ENCODE measurements around the gene STAB1. TPM values are rescaled to one million over a fixed set of nuclear protein-coding genes. Genes with fewer than 3 reads are reported as not detected.

STAB1 gene
- polyA plus RNA-seq, 3 donors = 40.7 to 46.6 (median 45.0) TPM

DNA sequence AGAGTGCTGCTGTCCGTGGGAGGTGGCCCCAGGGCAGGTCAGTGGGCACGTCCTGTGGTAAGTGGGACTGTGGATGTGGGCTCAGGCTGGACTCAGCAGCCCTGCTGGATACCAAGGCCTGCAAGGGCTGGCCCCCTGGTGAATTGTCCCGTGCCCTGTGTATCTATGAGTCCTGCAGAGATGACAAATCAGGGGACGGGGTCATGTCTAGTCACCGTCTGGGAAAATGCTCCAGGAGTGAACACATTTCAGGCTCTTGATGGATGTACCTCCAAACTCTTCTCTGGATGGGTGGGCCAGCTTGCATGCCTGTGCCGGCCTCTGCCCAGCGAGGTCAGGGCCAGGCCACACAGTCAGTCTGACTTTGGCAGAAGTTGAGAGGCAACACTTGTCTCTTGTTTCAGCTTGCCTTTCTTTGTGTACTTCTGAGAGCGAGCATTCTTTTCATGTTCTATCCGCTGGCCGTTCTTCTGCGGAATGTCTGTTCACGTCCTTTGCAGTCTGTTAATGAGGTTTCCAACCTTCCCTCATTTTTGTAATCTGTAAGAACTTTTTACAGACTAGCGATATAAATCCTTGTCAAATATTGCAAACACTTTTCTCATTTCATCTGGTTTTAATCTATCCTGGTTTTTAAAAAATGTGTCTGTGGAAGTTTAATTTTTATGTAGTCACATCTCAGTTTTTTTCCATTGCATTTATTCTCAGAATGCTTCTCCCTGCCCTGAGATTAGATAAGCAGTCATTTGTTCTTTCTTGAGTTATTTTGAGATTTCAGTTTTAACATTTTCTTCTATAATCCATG is 11.4 kb upstream of the STAB1 start:
- DNase-seq = no peak

DNA sequence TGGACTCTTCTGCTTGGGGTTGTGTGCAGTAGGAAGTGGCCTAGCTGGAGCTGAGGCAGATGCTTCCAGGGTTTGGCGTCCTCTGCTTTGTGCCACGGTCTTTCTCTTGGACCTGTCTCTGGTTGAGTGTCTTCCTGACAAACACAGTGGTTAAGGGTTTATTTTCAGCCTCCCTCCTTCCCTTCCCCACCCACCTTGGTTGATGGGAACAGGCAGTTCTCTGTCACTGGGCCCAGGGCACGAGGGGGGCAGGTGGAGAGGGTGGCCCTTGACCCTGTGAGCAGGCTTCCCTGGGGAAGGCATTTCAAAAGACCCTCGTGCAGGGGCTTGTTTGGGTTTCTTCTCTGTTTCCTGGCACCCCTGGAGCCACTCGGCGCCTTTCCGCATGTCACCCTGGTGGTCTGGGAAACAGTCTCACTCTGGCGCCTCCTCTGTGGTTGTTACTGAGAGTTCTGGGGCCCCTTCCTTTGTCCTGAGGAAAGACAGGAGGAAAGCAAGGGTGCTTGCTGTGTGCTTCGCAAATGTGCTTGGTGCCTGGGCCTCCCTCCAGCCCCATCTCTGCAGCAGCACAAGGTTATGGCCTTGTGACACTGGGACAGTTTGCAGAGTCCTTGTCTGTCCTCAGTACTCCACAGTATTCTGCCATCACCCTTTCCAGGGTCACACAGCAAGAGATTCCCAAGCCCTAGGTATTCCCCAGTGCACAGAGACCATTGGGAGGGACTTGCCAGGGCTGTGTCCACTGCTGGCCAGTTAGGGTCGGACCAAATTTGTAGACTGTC is 10.3 kb upstream of the STAB1 start:
- no peak for DNase-seq

DNA sequence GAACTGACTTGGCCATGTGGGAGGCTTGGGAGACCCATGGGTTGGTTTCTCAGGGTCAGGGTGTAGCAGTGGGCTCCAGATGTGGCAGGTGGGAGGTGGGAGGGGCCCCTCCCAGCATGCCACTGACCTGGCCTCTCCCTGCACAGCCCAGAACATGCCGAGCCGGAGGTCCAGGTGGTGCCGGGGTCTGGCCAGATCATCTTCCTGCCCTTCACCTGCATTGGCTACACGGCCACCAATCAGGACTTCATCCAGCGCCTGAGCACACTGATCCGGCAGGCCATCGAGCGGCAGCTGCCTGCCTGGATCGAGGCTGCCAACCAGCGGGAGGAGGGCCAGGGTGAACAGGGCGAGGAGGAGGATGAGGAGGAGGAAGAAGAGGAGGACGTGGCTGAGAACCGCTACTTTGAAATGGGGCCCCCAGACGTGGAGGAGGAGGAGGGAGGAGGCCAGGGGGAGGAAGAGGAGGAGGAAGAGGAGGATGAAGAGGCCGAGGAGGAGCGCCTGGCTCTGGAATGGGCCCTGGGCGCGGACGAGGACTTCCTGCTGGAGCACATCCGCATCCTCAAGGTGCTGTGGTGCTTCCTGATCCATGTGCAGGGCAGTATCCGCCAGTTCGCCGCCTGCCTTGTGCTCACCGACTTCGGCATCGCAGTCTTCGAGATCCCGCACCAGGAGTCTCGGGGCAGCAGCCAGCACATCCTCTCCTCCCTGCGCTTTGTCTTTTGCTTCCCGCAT is 7.9 kb upstream of the STAB1 start:
- DNase-seq = no peak

DNA sequence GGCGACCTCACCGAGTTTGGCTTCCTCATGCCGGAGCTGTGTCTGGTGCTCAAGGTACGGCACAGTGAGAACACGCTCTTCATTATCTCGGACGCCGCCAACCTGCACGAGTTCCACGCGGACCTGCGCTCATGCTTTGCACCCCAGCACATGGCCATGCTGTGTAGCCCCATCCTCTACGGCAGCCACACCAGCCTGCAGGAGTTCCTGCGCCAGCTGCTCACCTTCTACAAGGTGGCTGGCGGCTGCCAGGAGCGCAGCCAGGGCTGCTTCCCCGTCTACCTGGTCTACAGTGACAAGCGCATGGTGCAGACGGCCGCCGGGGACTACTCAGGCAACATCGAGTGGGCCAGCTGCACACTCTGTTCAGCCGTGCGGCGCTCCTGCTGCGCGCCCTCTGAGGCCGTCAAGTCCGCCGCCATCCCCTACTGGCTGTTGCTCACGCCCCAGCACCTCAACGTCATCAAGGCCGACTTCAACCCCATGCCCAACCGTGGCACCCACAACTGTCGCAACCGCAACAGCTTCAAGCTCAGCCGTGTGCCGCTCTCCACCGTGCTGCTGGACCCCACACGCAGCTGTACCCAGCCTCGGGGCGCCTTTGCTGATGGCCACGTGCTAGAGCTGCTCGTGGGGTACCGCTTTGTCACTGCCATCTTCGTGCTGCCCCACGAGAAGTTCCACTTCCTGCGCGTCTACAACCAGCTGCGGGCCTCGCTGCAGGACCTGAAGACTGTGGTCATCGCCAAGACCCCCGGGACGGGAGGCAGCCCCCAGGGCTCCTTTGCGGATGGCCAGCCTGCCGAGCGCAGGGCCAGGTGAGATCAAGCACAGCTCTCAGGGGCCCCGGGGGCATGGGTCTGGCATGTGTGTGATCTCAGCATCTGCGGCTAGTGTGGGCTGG is 7.1 kb upstream of the STAB1 start:
- DNase-seq = no peak

DNA sequence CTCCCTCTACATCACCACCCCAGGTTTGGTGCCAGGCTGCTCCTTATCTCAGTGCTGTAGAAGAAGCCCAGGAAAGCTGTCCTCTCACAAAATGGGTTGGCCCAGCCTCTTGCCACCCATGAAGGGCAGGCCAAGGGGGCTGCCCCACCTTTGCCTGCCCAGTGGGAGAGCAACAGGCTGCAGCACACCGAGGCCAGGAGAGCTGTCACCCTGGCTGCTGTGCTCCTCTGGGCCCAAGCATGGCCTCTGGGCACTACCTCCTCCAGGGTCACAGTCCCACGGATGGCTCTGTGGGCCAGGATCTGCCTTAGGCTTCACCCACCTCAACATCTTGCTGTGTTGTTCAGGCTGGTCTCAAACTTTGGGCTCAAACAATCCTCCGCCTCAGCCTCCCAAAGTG is 6.4 kb upstream of the STAB1 start:
- no peak for DNase-seq

DNA sequence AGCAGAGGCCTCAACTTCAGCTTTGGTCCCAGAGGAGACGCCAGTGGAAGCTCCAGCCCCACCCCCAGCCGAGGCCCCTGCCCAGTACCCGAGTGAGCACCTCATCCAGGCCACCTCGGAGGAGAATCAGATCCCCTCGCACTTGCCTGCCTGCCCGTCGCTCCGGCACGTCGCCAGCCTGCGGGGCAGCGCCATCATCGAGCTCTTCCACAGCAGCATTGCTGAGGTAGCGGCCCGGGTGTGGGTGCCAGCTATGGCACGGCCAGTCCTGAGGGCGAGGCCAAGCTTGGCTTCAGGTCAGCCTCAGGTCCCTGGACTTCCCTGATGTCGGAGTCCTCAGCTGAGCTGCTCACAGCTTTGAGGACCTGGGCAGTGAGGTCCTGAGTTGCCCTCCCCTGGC is 5.7 kb upstream of the STAB1 start:
- DNase-seq = no peak

DNA sequence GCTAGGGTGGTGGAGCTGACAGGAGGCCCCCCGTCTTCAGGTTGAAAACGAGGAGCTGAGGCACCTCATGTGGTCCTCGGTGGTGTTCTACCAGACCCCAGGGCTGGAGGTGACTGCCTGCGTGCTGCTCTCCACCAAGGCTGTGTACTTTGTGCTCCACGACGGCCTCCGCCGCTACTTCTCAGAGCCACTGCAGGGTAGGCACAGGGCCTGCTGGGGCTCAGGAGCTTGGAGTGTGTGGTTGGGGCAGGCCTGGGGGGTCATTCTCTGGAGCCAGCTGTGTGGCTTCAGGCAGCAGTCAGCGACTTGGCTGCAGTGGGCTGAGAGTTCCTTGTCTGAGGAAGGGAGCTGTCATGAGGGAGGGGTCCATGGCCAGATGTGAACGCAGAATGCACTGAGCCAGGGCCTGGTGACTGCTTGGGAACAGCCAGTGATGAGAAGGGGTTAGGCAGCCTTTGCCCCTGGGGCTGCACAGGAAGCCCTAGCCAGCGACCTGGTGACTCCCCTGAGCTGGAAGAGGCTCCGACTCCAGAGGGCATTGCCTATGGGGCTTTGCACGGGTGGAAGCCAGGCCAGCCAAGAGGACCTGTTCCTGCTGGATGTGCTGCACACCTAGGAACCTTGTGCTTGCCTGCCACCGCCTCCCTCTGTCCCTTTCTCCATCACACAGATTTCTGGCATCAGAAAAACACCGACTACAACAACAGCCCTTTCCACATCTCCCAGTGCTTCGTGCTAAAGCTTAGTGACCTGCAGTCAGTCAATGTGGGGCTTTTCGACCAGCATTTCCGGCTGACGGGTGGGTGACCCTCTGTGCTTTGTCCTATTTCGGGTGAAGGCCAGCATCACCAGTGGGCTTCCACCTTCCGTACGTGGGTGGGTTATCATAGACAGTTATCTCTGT is 4.9 kb upstream of the STAB1 start:
- no peak for DNase-seq

DNA sequence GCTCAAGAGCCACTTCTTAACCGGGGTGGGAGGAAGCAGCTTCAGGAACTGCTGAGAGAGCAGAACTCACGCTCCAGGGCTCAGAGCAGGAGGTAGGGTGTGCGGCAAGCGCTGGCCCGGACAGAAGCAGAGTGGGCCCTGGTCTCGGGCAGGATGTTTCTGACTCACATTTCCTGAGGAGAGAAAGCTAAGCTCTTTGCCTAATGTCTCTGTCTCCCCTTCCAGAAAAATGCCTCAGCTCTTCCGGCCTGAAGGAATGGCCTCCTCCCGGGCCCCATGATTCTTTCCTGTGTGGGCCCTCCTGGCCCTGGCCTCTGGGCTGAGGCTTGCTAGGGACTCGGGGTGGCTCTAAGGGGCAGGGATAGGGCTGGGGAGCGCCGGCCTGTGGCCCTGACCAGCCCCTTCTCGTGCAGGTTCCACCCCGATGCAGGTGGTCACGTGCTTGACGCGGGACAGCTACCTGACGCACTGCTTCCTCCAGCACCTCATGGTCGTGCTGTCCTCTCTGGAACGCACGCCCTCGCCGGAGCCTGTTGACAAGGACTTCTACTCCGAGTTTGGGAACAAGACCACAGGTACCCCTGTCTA is 4.1 kb upstream of the STAB1 start:
- no peak for DNase-seq

DNA sequence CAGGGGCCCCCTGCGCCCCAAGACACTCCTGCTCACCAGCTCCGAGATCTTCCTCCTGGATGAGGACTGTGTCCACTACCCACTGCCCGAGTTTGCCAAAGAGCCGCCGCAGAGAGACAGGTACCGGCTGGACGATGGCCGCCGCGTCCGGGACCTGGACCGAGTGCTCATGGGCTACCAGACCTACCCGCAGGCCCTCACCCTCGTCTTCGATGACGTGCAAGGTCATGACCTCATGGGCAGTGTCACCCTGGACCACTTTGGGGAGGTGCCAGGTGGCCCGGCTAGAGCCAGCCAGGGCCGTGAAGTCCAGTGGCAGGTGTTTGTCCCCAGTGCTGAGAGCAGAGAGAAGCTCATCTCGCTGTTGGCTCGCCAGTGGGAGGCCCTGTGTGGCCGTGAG is 3.1 kb upstream of the STAB1 start:
- DNase-seq = no peak

DNA sequence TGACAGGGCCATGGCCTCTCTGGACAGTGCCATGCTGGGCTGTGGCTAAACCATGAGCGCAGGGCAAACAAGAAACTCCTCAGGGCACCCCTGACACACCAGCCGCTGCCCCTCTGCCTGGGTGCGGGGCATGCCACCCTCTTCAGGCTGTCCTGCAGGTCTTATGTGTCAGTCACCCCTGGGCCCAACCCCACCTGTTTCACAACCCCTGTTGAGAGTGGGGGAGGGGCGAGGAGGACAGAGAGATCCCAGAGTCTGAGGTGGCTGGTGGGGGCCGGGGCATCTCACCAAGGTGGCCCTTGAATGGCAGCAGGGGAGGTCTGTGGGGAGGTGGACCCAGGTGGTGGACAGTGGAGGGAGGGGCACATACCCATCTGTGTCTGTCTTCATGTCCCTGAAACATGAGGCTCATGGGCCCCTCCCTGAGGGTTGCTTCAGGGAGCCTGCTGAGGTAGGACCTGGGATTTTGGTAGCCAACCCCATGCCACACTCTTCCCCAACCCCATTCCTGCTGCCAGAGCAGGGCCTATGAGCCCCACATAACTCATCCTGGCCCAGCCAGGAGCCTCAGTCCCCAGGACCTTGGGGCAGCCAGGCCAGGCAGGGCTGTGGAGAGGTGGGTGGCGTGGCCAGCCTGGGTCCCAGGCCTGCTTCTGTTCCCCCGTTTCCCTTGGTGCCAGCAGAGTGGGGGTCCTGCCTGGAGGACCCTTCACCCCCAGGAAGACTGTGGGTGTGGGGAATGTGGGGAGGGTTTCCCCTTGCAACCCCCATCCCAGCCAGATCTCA is 1.7 kb upstream of the STAB1 start:
- DNase-seq = no peak

DNA sequence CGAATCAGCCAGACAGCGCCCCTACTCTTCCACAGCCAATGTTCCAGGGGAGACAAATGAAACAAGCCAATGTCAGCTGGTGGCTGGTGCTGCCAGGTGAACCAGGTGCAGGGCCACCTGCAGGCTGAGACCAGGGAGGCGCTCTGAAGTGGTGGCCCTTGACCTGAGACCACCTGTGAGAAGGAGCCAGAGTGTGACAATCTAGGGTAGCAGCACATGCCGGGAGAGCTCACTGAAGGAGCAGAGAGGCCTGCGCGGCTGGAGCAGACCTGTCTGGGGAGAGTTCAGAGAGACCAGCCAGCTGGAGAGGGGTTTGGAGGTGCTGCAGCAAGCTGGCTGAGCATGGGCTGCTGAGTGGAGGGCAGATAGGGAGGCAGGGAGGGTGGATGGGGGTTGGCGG is 693 bp upstream of the STAB1 start:
- no peak for DNase-seq

DNA sequence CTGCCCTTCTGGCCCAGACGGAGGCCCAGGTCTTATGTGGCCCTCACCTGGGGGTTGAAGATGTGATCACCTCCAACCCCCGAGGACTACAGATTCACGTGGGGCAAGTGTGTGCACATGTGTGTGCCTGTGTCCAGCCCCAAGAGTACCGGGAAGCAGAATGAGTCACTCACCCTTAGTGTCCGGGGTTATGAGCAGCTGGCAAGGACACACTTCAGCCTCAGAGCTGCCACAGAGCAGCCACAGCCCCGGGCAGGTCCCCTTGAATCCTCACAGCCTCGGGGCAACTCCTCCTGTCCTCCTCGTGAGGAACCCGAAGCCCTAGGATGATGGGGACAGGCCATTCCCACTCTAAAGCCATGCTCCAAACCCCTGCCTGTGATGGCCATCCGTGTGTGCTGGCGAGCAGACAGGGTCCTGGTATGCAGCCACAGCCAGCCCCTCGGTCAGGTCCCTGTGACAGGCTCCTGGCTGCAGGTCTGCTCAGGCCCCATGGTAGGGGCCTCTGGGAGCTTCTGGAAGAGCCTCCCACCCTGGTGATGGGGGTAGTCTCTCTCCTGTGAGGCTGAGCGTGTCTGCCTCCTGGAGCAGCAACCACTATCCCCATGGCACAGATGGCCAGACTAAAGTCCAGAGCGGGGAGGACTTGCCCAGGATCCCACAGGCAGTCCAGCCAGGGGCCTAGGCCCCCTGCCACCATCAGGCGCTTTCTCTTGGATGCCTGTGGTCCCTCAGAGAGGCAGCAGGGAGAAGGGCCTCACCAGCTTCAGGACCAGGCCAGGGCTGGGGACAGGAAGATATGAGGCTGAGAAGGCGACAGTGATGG is 852 bp downstream of the STAB1 start:
- no peak for DNase-seq

DNA sequence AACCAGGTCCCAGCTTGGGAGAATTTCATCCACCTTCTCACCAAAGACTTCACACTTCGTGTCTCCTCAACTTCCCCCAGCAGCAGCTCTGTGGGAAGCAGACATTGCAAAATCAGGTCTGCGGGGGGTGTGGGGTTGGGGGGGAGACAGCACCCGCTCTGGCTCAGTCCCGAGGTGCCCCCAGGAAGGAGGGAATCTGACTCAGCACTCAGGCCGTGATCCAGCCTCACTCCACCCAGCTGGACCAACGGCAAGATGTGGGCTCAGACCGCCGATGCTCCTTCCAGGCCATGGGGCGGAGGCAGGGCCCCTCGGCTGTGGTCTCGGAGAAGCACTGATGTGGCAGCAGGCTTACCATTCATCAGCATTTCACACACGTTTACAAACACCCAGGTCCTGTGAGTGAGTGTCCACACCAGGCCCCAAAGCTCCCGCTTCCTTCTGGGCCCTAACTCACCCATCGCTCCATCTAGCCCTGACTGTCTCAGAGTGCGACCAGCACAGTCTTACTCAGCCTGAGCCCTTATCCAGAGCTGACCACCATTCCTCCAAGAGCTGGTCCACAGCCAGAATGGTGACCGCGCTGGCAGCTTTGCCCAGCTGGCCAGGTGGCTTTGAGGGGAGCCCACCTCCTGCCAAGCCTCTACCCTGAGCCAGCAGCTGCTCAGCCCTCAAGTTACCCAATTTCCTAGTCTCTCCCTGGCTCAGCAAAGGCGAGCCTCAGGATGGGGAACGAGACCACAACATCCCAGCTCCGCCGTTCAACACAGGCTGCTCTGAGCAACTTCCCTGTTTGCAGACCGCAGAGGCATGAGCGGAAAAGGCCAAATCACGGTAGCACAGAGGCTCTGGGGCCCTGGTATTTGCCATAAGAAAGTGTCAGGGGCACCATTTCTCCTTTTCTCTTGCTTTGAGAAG is 3.3 kb downstream of the STAB1 start:
- no peak for DNase-seq

DNA sequence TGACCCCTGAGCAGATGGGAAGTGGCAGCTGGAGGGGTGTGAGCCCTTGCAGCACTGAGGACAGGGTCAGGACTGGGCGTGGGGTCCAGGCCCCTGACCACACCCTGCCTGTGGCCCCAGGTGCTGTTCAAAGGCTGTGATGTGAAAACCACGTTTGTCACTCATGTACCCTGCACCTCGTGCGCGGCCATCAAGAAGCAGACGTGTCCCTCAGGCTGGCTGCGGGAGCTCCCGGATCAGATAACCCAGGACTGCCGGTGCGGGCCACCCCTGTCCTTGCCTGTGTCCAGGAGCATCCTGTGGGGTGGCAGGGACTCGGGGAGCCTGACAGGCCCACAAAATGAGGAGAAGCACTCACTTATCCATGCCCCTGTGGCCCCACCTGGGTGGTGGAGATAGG is 5.9 kb downstream of the STAB1 start:
- no peak for DNase-seq

DNA sequence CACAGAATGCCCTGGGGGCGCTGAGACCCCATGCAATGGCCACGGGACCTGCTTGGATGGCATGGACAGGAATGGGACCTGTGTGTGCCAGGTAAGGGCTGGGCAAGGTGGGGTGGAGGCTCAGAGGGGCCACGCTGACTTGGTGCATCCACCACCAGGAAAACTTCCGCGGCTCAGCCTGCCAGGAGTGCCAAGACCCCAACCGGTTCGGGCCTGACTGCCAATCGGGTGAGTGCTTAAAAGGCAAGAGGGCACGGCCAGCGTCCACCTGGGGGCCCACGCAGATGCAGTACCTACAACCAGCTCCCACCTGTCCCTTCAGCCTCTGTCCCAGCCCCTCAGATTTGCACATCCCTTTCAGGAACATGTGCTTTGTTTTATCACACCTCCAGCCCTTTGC is 6.9 kb downstream of the STAB1 start:
- DNase-seq = no peak

DNA sequence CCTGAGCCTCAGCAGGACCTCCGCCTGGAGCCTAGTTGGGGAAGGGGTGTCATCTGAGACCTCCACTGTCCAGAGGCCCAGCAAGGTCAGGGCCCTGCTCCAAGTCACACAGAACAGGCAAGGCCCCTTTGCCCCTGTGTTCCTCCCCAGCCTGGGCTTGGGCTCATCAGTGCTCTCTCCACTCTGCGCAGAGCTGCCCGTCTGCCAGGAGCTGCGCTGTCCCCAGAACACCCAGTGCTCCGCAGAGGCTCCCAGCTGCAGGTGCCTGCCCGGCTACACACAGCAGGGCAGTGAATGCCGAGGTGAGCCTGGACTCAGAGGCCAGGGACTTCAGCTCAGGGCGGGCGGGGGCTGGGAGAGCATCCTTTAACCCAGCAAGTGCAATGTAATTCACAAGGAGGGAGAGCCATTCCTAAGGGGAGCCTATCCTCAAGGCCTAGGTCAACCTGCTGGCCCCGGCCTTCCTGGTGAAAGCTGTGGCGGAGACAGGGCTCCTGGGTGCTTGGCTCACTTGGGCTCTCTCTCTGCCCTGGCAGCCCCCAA is 7.7 kb downstream of the STAB1 start:
- DNase-seq = no peak
